ENCODE measurements around the gene MYL6. TPM values are rescaled to one million over a fixed set of nuclear protein-coding genes. Genes with fewer than 3 reads are reported as not detected.

The MYL6 gene
- total RNA-seq, 4 donors from 2014 or later, result 773 to 1,142 (median 915) TPM

DNA sequence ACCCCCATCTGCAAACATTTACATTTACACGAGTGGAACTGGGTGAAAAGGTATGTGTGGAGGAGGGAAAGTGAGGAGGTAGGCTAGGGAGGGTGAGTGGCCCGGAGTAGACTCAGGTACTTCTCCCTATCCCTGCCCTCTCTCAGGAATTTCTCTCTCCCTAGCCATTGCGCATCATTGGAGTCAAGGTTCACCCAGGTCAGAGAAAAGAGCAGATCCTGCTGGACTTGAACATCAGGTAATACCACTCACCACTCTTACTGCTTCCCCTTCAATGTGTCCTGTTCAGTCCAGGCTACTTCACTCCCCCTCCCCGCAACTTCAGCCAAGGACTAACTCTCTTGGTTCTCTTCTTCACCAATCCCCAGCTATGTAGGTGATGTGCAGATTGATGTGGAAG, 27.3 kb upstream of the MYL6 start:
- Histone ChIP-seq H3K27me3 (no peaks in the 10 kb centered on the region), H3K4me1 (peaks cover 28% of the 10 kb centered on the region), H3K36me3 (peaks cover 55% of the 10 kb centered on the region), H3K27ac (no peak overlapping the region), H3K9me3 (no peaks in the 10 kb centered on the region), H3K4me3 (no peak overlapping the region)
- WGBS, result 80% methylated on average over 4 of the region's 4 CpGs
- DNase-seq (ENCODE audit: low spot score in 2 of 2), result no peak
- TF ChIP-seq EP300 (IDR thresholded peaks at IDR 0.05) (no peak), POLR2A (IDR thresholded peaks at IDR 0.05) (no peak), POLR2AphosphoS5 (IDR thresholded peaks at IDR 0.05) (no peak)
- TF ChIP-seq, protein P1, sequence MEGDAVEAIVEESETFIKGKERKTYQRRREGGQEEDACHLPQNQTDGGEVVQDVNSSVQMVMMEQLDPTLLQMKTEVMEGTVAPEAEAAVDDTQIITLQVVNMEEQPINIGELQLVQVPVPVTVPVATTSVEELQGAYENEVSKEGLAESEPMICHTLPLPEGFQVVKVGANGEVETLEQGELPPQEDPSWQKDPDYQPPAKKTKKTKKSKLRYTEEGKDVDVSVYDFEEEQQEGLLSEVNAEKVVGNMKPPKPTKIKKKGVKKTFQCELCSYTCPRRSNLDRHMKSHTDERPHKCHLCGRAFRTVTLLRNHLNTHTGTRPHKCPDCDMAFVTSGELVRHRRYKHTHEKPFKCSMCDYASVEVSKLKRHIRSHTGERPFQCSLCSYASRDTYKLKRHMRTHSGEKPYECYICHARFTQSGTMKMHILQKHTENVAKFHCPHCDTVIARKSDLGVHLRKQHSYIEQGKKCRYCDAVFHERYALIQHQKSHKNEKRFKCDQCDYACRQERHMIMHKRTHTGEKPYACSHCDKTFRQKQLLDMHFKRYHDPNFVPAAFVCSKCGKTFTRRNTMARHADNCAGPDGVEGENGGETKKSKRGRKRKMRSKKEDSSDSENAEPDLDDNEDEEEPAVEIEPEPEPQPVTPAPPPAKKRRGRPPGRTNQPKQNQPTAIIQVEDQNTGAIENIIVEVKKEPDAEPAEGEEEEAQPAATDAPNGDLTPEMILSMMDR (IDR thresholded peaks at IDR 0.05), result no peak

DNA sequence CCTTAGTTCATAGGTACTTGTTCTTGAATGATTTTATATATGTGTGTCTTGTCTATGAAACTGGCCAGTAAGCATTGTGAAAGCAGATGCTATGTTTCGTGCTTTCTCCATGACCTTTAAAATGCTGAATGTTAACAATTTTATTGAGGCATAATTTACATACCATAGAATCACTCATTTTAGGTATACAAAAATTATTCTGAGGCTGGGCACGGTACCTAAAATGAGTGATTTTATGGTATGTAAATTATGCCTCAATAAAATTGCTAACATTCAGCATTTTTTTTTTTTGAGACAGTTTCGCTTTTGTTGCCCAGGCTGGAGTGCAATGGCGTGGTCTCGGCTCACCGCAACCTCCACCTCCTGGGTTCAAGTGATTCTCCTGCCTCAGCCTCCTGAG, 23.3 kb upstream of the MYL6 start:
- TF ChIP-seq EP300 (IDR thresholded peaks at IDR 0.05) (no peak), POLR2AphosphoS5 (IDR thresholded peaks at IDR 0.05) (no peak), POLR2A (IDR thresholded peaks at IDR 0.05) (no peak)
- TF ChIP-seq, protein P1 (IDR thresholded peaks at IDR 0.05), result no peak
- no peak overlapping the region for H3K4me3 ChIP-seq
- no peaks in the 10 kb centered on the region for H3K27me3 ChIP-seq
- H3K27ac ChIP-seq, result no peak overlapping the region
- H3K36me3 ChIP-seq, result peaks cover 95% of the 10 kb centered on the region
- peaks cover 3% of the 10 kb centered on the region for H3K4me1 ChIP-seq
- WGBS, result 97% methylated on average over 6 of the region's 6 CpGs
- DNase-seq (ENCODE audit: low spot score in 2 of 2), result no peak
- no peaks in the 10 kb centered on the region for H3K9me3 ChIP-seq

DNA sequence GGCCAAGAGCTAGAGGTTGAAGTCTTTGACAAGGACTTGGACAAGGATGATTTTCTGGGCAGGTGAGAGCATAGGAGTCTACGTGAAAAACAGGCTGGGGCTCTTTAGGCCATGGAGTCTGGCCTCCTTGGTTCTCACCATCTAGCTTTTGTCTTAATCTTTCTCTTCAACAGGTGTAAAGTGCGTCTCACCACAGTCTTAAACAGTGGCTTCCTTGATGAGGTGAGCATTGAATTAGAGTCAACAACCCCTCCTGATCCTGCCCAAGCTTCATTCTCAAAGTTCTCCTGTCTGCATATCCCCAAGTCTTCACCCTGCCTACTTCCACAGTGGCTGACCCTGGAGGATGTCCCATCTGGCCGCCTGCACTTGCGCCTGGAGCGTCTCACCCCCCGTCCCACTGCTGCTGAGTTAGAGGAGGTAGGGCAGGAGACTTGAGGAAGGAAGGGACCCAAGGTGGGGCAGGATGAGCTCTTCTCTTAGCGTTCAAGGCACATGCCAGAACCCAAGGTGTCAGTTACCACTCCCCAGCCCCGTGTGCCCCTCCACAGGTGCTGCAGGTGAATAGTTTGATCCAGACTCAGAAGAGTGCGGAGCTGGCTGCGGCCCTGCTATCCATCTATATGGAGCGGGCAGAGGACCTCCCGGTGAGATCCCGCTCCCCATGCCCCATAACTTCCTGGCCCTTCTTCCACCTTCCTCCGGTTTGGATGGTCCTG, 20.1 kb upstream of the MYL6 start:
- Histone ChIP-seq H3K4me3 (no peak overlapping the region), H3K27ac (no peak overlapping the region), H3K27me3 (no peaks in the 10 kb centered on the region), H3K9me3 (no peaks in the 10 kb centered on the region), H3K4me1 (no peaks in the 10 kb centered on the region), H3K36me3 (peaks cover 99% of the 10 kb centered on the region)
- no peak for DNase-seq (ENCODE audit: low spot score in 2 of 2)
- WGBS, result 94% methylated on average over 14 of the region's 14 CpGs
- TF ChIP-seq EP300 (IDR thresholded peaks at IDR 0.05), result no peak
- TF ChIP-seq, protein P1 (IDR thresholded peaks at IDR 0.05), result no peak
- no peak for TF ChIP-seq POLR2AphosphoS5 (IDR thresholded peaks at IDR 0.05)

DNA sequence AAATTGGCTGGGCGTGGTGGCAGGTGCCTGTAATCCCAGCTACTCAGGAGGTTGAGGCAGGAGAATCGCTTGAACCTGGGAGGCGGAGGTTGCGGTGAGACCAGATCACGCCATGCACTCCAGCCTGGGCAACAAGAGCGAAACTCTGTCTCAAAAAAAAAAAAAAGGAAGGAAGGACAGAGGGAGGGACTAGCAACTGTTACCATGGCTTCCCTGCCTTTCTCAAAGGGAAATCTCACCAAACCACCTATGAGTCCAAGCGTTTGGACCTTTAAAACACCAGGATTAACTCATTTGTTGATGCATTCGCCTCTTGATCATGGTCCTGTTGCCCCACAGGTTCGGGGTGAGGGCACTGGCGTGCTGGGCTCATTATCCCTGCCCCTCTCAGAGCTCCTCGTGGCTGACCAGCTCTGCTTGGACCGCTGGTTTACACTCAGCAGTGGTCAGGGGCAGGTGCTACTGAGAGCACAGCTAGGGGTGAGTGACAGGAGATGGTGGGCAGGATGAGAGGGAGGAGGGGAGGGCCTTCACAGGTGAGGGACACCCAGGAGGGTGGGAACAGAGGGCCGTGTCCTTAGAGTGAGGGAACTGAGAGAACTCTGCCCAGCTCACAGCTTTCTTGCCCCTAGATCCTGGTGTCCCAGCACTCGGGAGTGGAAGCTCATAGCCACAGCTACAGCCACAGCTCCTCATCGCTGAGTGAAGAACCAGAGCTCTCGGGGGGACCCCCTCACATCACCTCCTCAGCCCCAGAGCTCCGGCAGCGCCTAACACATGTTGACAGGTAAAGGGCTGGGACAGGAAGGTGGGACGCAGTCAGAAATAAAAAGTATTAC, 16.0 kb upstream of the MYL6 start:
- Histone ChIP-seq H3K9me3 (no peaks in the 10 kb centered on the region), H3K27ac (no peak overlapping the region), H3K36me3 (peaks cover 80% of the 10 kb centered on the region), H3K27me3 (no peaks in the 10 kb centered on the region), H3K4me3 (no peak overlapping the region), H3K4me1 (peaks cover 8% of the 10 kb centered on the region)
- 91% methylated on average over 19 of the region's 19 CpGs for WGBS
- no peak for DNase-seq (ENCODE audit: low spot score in 2 of 2)
- TF ChIP-seq POLR2A (IDR thresholded peaks at IDR 0.05), result no peak
- no peak for TF ChIP-seq EP300 (IDR thresholded peaks at IDR 0.05)
- TF ChIP-seq, protein P1 (IDR thresholded peaks at IDR 0.05), result no peak
- TF ChIP-seq POLR2AphosphoS5 (IDR thresholded peaks at IDR 0.05), result no peak

DNA sequence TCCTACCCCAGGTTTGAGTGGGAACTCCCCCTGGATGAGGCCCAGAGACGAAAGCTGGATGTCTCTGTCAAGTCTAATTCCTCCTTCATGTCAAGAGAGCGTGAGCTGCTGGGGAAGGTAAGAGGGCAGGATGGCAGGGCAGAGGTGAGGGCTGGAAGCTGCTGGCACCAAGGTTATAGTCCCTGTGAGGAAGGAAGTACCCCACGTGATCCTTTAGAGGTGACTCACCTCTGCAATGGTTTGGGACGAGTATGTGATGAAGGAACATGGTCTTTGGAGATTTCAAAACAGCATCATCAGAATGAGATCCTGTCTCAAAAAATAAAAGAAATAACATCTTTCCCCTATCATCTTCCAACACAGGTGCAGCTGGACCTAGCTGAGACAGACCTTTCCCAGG, 14.9 kb upstream of the MYL6 start:
- TF ChIP-seq, protein P1 (IDR thresholded peaks at IDR 0.05), result no peak
- no peak for TF ChIP-seq POLR2AphosphoS5 (IDR thresholded peaks at IDR 0.05)
- TF ChIP-seq POLR2A (IDR thresholded peaks at IDR 0.05), result no peak
- no peak for TF ChIP-seq EP300 (IDR thresholded peaks at IDR 0.05)
- WGBS, result 57% methylated on average over 4 of the region's 4 CpGs
- no peak for DNase-seq (ENCODE audit: low spot score in 2 of 2)
- H3K9me3 ChIP-seq, result no peaks in the 10 kb centered on the region
- H3K36me3 ChIP-seq, result peaks cover 69% of the 10 kb centered on the region
- no peak overlapping the region for H3K4me3 ChIP-seq
- H3K4me1 ChIP-seq, result peaks cover 10% of the 10 kb centered on the region
- H3K27ac ChIP-seq, result peak overlapping the region; percentile 32
- no peaks in the 10 kb centered on the region for H3K27me3 ChIP-seq

Data from suprapubic skin (tissue), 4 donors.